Ramos (cell line): ENCODE results near the gene FSD2.

ENCODE experiments used
- in situ Hi-C: fragments of 300-500 bp; cut with MboI; formaldehyde crosslinking; loops from one replicate; pipeline ENCODE4 v1.14.3; 2022; ENCODE audit warnings: low sequenced_read_pairs; ENCODE audit not compliant: unreplicated experiment

FSD2 gene, protein sequence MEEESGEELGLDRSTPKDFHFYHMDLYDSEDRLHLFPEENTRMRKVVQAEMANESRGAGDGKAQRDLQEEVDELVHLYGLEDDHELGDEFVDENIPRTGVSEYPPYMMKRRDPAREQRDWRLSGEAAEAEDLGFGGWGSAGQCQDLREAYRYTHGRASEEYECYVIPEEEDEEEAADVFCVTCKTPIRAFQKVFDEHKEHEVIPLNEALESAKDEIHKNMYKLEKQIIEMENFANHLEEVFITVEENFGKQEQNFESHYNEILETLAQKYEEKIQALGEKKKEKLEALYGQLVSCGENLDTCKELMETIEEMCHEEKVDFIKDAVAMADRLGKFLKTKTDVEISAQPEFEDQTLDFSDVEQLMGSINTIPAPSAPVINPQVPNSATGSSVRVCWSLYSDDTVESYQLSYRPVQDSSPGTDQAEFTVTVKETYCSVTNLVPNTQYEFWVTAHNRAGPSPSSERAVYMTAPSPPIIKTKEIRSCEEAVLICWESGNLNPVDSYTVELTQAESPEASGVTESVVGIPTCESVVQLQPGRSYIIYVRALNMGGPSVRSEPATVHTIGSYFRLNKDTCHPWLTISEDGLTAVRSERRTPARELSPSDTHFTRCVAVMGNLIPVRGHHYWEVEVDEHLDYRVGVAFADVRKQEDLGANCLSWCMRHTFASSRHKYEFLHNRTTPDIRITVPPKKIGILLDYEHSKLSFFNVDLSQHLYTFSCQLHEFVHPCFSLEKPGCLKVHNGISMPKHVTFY

DNA sequence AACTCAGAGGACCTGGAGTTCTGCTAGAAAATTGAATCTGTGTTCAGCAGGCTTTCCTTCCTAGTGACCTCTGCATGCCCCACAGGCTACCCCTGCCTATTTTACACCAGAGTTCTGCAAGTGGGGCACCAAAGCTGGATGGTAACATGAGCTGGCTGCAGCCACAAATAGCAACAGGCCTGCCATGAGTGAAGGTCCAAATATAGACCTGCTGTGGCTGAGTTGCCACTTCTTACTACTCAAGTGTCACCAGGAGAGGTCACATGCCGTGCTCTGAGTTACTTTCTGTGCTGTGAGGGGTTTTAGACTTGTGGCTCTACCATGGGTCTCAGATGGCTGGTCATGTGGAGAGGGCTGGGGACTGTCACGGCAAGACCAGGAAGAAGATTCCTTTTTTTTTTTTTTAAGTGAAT is at the start of gene FSD2:
TSS of gene FSD2 (minus strand) at position 76 of the 413 bp plus-strand sequence. CDS start 18,679 bp downstream, outside the sequence.
- in situ Hi-C loops, result no loop called here

DNA sequence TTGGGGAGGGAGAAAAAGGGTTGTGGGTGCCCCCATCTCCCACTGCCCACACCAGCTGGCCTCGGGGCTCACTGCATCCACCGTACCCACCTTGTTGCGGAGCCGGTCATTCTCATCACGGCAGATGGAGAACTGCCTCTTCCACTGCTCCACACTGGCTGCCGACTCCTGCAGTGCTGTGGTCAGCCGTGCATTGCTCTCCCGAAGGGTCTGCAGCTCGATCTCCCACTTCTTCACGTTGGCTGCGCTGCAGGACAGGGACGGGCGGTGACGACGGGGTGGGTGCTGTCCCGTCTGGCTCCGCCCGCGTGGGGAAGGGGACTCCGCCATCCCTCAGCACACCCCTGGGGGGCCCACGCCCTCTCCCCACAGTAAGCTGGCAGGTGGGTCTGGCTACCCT is 48.7 kb upstream of the FSD2 start:
- in situ Hi-C loops, result loop anchor here (10.0 kb wide), 1 partner anchor 150 kb away; no protein-coding TSS in a partner anchor

DNA sequence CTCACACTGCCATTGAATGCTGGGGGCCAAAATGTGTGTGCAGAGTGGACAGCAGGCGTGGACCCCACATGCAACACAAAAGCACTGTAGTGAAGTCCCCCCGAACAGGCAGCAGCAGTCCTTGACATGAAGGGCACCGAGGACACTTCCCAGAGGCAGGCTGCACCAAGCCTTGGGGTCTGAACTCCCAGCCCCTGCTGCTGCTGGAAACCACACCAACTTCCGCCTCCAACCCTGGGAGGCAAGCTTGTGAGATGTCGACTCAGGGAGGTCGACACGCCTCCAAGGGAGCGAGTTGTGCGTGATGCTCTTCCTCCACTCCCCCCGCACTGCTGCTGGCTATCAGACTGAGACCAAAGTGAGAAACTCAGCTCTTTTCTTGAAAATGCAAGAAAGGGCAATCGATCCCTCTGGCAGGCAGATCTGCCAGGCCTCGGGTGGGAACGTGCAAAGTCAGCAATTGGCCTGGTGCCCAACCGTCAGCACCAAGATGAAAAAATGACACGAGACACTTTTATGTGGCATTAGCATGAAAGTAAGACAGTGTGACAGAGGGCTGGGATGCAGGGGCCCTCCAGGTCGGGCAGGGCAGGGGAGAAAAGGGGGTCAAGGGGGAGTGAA is 47.2 kb upstream of the FSD2 start:
- in situ Hi-C loops, result loop anchor here (10.0 kb wide), 1 partner anchor 152 kb away; no protein-coding TSS in a partner anchor

DNA sequence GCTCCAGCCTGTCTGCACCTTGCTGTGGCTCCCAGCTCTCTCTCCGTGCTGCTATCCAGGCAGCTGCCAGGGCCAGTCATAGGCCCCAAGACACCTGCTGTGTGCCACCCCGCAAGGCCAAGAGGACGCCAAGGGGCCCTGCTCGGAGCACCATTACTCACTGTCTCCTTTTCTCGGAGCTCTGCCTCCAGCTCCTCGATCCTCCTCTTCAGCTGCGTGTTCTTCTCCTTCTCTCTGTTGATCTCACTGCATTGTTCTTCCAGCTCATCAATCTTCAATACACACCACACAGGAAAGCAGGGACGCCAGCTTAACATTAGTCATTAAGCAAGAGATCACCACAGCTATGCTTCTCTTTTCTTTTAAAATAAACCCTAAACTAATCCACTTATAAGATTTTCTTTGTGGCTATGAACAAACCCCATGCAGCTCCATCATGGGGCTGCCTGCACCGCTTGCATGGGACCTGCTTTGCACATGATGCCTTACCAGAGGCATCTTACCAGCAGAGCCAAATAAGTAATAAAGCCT is 46.2 kb upstream of the FSD2 start:
- in situ Hi-C loops, result loop anchor here (10.0 kb wide), 1 partner anchor 153 kb away; no protein-coding TSS in a partner anchor

DNA sequence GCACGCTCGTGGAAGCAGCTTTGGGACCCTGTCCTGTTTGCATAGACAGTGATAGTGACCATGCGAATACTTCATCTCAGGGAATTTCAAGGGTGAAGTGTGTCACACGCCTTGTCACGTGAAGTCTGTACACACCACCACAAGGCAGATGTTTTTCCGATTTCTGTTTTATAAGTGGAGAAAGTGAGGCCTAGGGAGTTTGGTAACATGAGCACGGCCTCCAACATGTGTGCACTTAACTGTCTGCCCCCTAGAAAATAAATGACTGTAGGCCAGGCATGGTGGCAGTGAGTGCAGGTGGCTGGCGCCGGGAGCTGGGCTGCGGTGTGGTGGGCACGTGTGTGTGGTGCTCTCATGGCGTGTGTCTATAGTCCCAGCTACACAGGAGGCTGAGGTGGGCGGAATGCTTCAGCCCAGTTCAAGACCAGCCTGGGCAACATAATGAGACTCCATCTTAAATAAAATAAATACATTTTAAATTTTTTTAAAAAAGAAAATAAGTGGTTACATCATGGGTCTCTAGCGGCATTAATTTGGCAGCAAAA is 45.5 kb upstream of the FSD2 start:
- in situ Hi-C loops, result loop anchor here (10.0 kb wide), 1 partner anchor 153 kb away; no protein-coding TSS in a partner anchor

DNA sequence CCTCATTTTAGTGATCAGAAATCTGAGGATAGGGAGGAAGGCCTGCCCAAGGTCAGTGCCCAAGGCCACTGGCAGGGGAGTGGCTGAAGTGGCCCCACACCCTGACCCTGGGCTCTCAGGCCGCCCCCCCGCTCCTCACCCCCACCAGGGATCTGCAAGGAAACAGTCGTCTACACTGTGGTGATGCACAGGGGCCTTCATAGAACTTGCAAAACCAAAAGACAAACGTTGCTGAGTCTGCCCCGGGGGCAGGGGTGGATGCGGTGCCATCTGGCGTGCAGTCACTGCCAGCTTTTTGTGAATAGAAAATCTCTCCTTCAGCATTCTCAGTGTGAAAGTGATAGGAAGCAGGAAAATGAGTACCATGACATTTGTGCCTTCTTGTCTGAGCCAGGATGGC is 44.9 kb upstream of the FSD2 start:
- in situ Hi-C loops, result loop anchor here (10.0 kb wide), 1 partner anchor 154 kb away; no protein-coding TSS in a partner anchor

DNA sequence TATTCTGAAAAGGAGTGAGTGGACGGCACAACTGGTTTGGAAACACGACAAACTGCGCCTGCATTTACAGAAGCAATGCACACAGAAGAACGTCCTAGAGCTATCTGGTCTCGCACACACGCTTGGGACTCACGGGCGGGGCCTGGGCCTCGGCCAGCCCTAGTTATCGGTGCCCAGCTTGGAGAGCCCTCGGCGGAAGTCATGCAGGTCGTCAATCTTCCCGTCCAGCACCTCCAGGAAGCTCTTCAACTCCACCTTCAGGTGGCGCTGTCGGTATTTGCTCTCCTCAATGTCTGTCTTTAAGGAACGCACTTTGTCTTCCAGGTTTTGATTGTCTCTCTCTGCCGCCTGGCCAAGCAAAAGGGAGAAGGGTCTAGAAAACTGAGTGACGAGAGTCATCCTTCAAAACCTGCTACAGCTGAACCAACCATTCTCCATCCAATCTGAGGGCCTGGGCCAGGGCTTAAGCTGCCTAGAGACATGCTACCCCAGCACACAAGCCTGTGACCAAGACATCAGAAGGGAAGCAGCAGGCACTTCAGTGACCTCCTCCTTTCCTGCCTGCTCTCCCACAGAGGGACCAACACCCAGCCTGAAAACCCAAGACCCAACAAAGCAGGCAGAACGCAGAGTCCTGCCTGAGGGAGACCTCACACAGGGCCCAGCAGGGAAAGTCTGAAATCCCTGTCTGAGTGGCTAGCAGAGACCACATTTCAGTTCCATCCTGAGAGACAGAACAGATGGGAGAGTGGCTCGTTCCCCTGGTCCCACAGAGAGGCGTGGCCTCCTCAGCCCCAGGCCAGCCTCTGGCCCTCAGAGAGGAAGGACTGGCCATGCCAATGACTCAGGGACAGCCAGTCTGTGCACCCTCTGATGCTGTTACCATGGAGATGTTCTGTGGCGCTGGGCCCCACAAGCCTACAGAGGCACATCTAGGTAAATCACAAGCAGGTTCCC is 44.0 kb upstream of the FSD2 start:
- in situ Hi-C loops, result loop anchor here (10.0 to 25.0 kb wide), 2 partner anchors 155 to 313 kb away; partner anchors contain the start of gene RPS17

DNA sequence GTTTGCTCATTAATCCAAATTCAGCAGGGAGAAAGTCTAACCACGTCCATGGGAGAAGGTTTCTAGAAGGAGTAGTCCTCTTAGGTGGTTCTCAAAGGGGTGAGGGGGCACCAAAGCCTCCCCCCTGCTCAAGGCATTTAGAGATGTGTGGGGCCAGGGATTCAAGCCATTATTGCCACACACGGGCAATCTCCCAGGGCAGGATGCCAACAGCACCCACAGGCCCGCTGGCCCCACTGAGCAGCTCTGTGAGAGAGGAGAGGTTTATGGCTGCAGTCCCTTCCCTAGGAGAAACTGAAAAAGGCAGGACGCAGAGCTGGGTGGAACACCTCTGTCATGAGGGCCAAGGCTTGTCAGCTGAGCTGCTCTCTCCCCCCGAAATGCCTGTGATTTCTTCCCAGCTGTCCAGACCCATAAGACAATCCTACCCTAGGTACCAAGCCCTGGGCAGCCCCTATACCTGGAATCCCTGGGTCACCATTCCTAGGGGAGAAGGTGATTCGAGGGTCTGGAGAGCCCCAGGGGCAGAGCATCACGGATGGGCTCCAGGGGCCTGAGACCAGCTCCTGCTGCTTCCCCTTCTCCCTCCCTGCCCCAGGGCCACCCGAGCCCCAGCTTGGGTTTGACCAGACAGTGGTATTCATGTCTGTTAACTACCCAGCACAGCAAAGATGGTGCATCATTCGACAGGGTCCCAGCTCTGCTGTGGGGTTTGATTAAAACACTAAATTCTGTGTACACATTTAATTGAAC is 42.5 kb upstream of the FSD2 start:
- in situ Hi-C loops, result loop anchor here (25.0 kb wide), 1 partner anchor 311 kb away; the partner anchor contains the start of gene RPS17

DNA sequence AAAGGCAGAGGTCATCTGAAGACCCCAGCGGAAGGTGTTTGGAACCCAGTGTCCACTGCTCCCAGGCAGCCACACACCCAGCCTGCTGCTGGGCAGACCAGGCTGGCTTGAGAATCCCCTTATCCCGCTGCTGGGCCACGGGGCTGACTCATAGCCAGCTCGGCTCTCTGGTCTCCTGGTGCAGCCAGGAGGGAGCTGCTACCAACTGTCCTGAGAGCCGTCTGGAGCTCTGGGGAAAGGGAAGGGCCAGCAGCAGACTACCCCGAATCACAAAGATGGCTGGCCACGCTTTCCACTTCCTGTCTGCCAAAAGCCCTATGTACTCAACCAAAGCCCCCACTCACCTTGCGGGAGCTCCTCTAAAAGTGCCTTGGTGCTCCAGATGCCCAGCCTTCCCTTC is 41.8 kb upstream of the FSD2 start:
- in situ Hi-C loops, result loop anchor here (25.0 kb wide), 1 partner anchor 310 kb away; the partner anchor contains the start of gene RPS17

DNA sequence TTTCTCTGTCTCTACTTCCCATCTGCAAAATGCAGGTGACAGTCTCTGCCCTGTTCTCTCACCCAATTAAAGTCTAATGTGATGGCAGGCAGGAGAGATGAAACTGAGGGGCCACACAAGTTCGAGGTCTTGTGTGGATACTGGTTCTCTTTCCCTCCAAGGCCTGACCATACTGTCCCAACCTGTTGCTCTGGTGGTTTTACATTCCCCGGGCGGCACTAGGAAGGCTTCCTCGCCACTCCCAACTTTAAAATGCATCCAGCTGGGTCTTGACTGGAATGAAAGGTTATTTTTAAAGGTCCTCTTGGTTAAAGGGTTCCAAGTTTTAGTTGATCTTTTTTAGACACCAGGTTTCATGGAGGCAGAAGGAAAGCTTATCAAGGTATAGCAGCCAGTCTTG is 40.8 kb upstream of the FSD2 start:
- in situ Hi-C loops, result loop anchor here (25.0 kb wide), 1 partner anchor 309 kb away; the partner anchor contains the start of gene RPS17

DNA sequence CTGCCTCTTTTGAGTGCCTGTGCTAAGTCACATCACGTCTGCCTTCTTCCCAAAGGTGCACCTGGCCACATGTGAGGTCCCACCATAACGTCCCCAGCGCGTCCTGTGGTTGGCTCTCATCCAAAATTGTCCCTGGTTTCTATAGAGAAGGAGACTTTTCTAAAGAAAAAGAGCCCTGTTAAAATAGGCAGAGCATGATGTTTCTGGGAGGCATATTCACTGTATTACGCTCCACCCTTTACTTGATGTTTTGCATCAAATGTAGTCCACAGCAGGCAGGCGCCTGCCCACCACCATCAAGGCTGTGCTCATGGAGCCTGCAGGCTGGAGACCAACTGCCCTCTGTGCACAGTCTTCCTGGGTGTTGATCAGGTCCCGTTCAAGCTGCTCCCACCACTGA is 39.8 kb upstream of the FSD2 start:
- in situ Hi-C loops, result loop anchor here (25.0 kb wide), 1 partner anchor 308 kb away; the partner anchor contains the start of gene RPS17

DNA sequence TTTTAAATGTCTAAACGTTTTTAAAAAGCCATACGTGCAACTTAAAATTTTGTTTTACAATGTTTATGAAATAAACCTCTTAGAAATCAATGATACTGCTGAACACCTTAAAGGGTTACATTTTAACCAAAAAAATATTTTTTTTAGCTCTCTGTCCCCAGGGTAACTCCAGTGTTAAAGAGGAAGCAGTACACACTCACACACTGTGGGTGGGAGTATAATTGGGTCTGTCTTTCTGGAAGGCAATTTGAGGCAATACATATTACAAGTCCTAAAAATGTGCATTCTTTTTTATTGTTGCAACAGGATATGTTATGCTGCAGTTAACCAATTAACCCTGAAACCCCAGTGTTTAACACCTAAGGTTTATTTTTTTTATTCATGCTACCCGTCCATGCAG is 37.7 kb upstream of the FSD2 start:
- in situ Hi-C loops, result loop anchor here (25.0 kb wide), 1 partner anchor 306 kb away; the partner anchor contains the start of gene RPS17

DNA sequence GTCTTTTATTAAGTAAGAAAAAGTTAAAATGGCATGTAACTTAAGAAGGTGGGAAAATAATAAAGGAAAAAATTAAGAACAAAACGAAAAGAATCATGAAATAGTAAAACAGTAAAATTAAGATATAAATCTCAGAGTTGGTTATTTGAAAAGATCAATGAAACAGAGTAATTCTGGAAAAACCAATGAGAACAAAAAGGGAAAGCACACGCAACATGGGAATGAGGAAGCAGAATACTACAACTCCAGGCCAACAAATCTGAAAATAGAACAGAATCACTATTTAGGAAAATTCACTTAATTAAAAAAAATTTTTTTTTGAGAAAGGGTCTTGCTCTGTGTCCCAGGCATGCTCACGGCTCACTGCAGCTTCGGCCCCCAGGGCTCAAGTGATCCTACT is 34.3 kb upstream of the FSD2 start:
- in situ Hi-C loops, result loop anchor here (25.0 kb wide), 1 partner anchor 303 kb away; the partner anchor contains the start of gene RPS17

DNA sequence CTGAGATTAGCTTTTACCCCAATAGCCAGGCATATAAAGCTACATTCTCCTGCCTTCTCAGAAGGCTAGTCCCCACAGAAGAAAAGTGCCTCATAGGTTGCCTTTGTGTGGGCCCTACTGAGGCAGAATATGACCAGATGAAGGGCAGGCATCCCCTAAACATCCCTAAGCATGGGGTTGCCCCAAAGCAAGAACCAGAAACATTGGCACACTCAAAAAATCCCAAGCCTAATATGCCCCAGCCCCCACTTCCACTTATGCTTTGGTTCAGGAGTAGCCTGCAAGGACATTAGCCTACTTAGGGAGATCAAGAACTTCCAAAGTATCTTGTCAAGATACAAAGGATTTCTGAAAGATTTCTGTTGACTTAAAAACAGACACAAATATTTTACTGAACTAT is 33.3 kb upstream of the FSD2 start:
- in situ Hi-C loops, result loop anchor here (25.0 kb wide), 1 partner anchor 302 kb away; the partner anchor contains the start of gene RPS17

DNA sequence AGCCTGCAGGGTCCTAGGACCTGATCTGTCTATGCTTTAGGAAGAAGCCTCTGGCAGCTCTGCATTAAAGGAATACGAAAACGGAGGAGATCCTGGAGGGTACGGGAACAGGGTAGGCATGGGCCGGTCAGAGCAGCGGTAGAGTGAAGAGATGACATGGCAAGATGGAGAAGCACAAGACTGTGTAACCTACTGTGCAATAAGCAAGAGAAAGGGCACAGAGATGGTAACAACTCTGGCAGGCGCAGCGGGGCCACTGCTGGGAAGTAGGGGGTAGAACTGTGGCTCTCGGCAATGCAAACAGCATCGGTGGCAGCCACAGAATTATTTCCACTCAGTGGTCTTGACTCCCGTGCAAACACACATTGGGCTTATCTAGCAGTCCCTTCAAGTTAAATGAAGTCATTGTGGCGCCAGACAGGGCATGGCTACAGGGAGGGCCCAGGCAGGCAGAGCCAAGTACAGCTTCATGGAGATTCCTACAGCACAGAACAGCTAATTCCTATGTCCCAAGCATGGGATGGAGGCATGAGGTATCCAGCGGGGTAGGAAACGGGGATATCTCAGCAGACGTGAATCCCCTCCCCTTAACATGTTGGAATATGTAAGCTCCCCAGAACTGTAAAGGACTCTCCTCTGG is 32.3 kb upstream of the FSD2 start:
- in situ Hi-C loops, result loop anchor here (25.0 kb wide), 1 partner anchor 301 kb away; the partner anchor contains the start of gene RPS17

DNA sequence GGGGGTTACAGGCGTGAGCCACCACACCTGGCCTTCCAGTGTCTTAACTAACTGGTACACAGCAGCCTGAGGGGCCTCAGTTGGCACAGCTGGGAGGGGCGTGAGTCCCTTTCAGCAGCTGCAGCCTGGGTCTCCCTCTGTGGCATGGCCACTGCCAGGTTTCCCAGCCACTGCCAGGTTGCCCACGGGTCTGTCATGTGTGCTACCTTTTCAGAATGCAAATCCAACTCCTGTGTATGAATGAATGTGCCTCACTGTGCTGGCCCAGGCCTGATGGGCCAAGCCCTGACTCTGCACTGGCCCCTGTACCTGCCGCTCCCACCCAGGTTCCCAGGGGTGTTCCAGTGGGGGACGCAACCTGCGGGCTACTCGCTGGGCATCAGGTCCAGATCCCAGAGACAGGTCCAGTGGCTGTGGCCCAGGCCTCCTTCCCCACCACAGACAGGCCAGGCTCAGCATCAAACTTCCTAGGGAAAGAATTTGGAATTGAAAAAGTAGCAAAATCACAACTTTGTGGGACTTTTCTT is 29.6 kb upstream of the FSD2 start:
- in situ Hi-C loops, result loop anchor here (25.0 kb wide), 1 partner anchor 298 kb away; the partner anchor contains the start of gene RPS17

DNA sequence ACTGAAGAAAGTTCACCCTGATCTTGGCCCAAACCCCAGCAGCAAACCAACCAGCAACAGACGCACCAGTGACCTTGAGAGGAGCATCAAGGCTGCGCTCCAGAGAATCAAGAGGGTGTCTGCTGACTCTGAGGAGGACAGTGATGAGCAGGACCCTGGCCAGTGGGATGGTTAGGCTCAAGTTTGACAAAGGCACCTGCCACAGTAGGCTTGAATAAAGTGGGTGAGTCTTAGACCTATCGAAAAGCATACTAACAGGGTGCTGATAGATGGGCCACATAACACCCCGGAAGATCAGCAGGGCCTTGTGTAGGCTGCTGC is 27.5 kb upstream of the FSD2 start:
- in situ Hi-C loops, result loop anchor here (25.0 kb wide), 1 partner anchor 296 kb away; the partner anchor contains the start of gene RPS17
